Medulla oblongata (tissue), 1 donor: ENCODE measurements around the gene CLN3.
"Not testable (repeated sequence)": the region's sequence is repeated elsewhere in the genome, so short reads cannot be mapped to it uniquely, and the experiment has no call there.

ENCODE experiments used
- DNase-seq: peaks from one replicate; pipeline ENCODE4 v3.0.0-alpha.2; 2015; ENCODE audit errors: extremely low spot score

Gene CLN3

GRCh38 chr16:28513484-28514181 is 21.8 kb upstream of the CLN3 start:
- DNase-seq = no peak

GRCh38 chr16:28511801-28512789 is 20.2 kb upstream of the CLN3 start:
- DNase-seq = no peak

GRCh38 chr16:28511031-28511430 is 19.2 kb upstream of the CLN3 start:
- DNase-seq = no peak

GRCh38 chr16:28505489-28506137 is 13.7 kb upstream of the CLN3 start:
- no peak for DNase-seq

GRCh38 chr16:28504707-28505404 is 13.0 kb upstream of the CLN3 start:
- DNase-seq = no peak

- no peak for DNase-seq
These were observed 11.8 kb upstream of the CLN3 start for GRCh38 chr16:28503470-28504259.

GRCh38 chr16:28502290-28502689 is 10.4 kb upstream of the CLN3 start:
- DNase-seq = no peak

GRCh38 chr16:28501258-28502232 is 9.7 kb upstream of the CLN3 start:
- no peak for DNase-seq

- DNase-seq = not testable (repeated sequence)
These were observed 8.8 kb upstream of the CLN3 start for GRCh38 chr16:28500476-28501180.

- no peak for DNase-seq
These were observed 8.0 kb upstream of the CLN3 start for GRCh38 chr16:28499854-28500253.

DNA sequence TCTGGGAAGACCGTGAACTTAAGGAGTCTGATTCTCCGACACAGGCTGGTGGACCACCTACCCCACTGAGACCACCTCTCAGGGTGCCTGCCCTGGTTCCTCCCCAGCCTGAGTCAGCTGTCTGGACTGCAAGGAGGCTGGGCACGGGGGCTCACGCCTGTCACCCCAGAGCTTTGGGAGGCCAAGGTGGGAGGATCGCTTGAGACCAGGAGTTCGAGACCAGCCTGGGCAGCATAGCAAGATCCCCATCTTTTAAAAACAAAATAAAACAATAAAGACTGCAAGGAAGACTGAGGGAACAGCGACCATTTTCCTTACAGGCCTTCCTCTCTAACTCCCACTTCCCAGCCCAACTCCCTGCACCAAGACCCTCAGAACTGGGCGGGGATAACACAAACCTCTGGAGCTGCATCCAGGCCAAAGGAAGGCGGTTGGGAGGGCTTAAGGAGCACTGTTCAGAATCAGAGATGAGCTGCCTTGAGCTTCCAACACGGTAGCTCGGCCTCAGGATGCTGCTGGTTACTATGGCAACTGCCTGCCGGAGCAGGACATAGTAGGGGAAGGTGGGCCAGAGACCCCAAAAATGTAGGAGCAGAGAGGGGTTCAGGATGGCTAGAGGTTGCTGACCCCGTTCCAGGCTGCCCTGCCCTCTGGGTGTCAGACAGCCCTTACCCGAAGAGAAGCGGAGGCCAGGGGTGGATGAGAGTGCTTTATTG is 7.0 kb upstream of the CLN3 start:
- no peak for DNase-seq

DNA sequence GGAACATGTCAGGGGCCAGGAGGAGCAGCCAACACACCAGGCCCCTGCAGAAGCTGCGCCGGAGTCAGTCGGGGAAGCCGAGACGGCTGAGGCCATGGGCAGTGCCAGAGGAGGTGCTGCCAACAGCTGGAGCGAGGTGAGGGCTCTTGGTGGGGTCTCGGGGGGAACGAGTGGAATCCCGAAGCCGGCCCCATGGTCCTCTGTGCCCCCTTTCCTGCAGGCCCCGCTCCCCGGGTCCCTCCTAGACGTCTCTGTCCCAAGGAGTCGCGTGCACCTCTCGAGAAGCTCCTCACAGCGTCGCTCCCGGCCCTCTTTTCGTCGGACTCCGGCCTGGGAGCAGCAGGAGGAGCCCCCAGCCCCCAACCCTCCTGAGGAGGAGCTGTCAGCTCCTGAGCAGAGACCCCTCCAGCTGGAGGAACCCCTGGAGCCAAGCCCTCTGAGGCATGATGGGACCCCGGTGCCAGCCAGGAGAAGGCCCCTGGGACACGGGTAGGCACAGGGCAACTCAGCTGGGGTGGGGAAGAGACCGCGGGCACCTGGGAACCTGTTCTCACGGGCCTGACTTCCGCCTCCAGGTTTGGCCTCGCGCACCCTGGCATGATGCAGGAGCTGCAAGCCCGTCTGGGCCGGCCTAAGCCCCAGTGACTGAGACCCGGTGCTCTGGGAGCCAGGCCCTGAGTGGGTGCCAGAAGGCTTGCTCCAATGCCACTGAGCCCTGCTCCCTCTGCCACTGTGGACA is 6.2 kb upstream of the CLN3 start:
- DNase-seq = no peak

- DNase-seq = no peak
These were observed 5.5 kb upstream of the CLN3 start for GRCh38 chr16:28497386-28497785.

GRCh38 chr16:28496844-28497243 is 5.0 kb upstream of the CLN3 start:
- DNase-seq = no peak

DNA sequence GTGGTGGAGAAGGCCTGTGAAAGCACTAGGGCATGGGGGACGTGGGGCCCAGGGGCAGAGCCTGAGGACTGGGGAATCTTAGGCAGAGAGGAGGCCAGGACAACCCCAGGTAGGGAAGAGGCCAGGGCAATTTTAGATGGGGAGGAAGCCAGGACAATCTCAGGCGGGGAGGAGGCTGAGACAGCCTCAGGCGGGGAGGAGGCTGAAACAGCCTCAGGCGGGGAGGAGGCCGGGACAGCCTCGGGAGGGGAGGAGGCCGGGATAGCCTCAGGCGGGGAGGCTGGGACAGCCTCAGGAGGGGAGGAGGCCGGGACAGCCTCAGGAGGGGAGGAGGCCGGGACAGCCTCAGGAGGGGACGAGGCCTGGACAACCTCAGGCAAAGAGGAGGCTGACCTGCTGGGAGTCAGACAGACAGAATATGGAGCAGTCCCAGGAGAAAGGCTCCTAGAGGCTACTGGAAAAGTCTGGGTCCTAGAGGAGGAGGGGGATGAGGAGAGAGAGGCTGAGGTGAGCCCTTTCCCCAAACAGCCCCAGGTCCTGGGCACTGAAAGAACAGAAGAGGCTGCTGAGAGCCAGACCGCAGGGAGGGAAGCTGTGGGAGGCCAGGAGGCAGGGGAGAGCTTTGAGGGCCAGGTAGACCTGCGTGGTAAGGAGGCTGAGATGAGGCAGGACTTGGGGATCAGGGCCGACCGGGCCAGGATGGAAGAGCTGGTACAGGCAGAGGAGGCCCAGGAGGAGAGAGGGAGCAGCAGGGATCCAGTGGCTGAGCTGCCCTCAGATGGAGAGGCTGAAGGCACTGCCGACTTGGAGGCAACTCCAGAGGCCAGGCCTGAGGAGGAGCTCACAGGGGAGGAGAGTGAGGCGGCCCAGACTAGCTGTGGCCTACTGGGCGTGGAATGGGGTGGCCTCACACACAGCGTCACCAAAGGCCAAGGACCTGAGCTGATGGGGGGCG is 4.2 kb upstream of the CLN3 start:
- DNase-seq = no peak

GRCh38 chr16:28495098-28495793 is 3.4 kb upstream of the CLN3 start:
- peak; percentile 18 for DNase-seq
